K562 (cell line): Measurements from ENCODE around the gene IGSF3. TPM values are rescaled to one million over a fixed set of nuclear protein-coding genes. Genes with fewer than 3 reads are reported as not detected.
A peak's percentile ranks its signal among the peaks of the same experiment; 100 is the strongest.

Experiments
- ATAC-seq: fragments of 200-7000 bp; cut with Tn5 transposase; 3 replicates; pipeline ENCODE4 v1.9.1; 2020; ENCODE audit warnings: moderate library complexity
- BruUV-seq: library from RNA; stranded (reverse); fragments of 400-500 nt; replicated peaks from 2 replicates; lab custom pipeline; 2021; lab: Mats Ljungman, UMichigan
- CTCF ChIA-PET: fragments of 300-600 bp; formaldehyde crosslinking; extraction: SDS; loops from one replicate; lab custom pipeline; 2021; ENCODE audit warnings: low intra/inter-chr PET ratio; lab: Yijun Ruan, JAX
- POLR2A ChIA-PET: fragments of 300-600, 350-650 bp; sonication (Branson Sonifier 250); formaldehyde crosslinking; extraction: SDS; loops from one replicate; lab custom pipeline; 2021; ENCODE audit warnings: antibody characterized with exemption, inconsistent platforms; lab: Yijun Ruan, JAX
- DNase-seq, 4 experiments: peaks; one replicate each; pipeline versions ENCODE4 v3.0.0 to v3.0.0-alpha.2; 2011 to 2018; ENCODE audit warnings: low spot score in 3 of 4, mixed read lengths in 3 of 4; ENCODE audit errors: extremely low read depth in 1 of 4
- FAIRE-seq: peaks from 2 replicates; lab custom pipeline; 2011; peaks lifted over from hg19 to GRCh38; lab: Jason Lieb, UNC
- H2AFZ ChIP-seq: 2 replicates; pipeline ENCODE4 v1.6.0; 2011; ENCODE audit warnings: low read depth, low read length, control low read depth, inconsistent platforms
- H3K27ac ChIP-seq: fragments of 200-600 bp; 3 replicates; pipeline ENCODE4 v1.8.0; 2011; ENCODE audit warnings: low read depth, mild to moderate bottlenecking, control low read depth, inconsistent platforms, low read length, moderate library complexity, mixed read lengths; ENCODE audit errors: extremely low read depth
- H3K27me3 ChIP-seq, 2 experiments: fragments of 300-600 bp in 1 of 2; 2 replicates in 1 of 2; 3 replicates in 1 of 2; pipeline versions ENCODE4 v1.6.0 to v1.8.0; 2011; ENCODE audit warnings: inconsistent platforms in 2 of 2, low read length in 2 of 2, mild to moderate bottlenecking in 1 of 2, mixed read lengths in 1 of 2, moderate library complexity in 1 of 2; ENCODE audit not compliant: control insufficient read depth in 2 of 2, insufficient read depth in 2 of 2
- H3K36me3 ChIP-seq: fragments of 300-600 bp; 3 replicates; pipeline ENCODE4 v1.8.0; 2011; ENCODE audit warnings: mild to moderate bottlenecking, low read length, inconsistent platforms; ENCODE audit not compliant: control insufficient read depth, insufficient read depth
- H3K4me1 ChIP-seq, 2 experiments: fragments of 200-600 bp in 1 of 2; replicated peaks in 1 of 2; 2 replicates in 1 of 2; 3 replicates in 1 of 2; pipeline versions ENCODE4 v1.5.1 to v1.8.0; 2011; ENCODE audit warnings: inconsistent platforms in 2 of 2, low read length in 2 of 2, mild to moderate bottlenecking in 1 of 2, mixed read lengths in 1 of 2, moderate library complexity in 1 of 2; ENCODE audit not compliant: control insufficient read depth in 2 of 2, insufficient read depth in 2 of 2
- H3K4me2 ChIP-seq: 2 replicates; pipeline ENCODE4 v1.6.1; 2011; ENCODE audit warnings: low read length, control low read depth, inconsistent platforms, mixed read lengths; ENCODE audit not compliant: insufficient read depth
- H3K4me3 ChIP-seq: fragments of 200-600 bp; sonication (generic), shearing (Covaris generic); 2 replicates; pipeline ENCODE4 v1.5.1; 2016; ENCODE audit warnings: control low read depth, inconsistent platforms
- H3K79me2 ChIP-seq: fragments of 200-600 bp; 3 replicates; pipeline ENCODE4 v1.8.0; 2011; ENCODE audit warnings: low read length, inconsistent platforms; ENCODE audit not compliant: control insufficient read depth, insufficient read depth
- H3K9ac ChIP-seq, 2 experiments: 2 replicates each; pipeline versions ENCODE4 v1.6.0 to v1.6.1; 2011; ENCODE audit warnings: low read depth in 2 of 2, low read length in 2 of 2, control low read depth in 1 of 2, inconsistent platforms in 1 of 2, mild to moderate bottlenecking in 1 of 2, mixed read lengths in 1 of 2; ENCODE audit not compliant: insufficient read depth in 1 of 2
- H3K9me1 ChIP-seq: one replicate; pipeline ENCODE4 v1.6.0; 2011; ENCODE audit warnings: inconsistent platforms, mild to moderate bottlenecking, low read length, moderate library complexity; ENCODE audit not compliant: control insufficient read depth, insufficient read depth
- H3K9me3 ChIP-seq: replicated peaks from 2 replicates; pipeline ENCODE4 v1.5.1; 2011; ENCODE audit warnings: low read depth, low read length, inconsistent platforms; ENCODE audit not compliant: control insufficient read depth, insufficient read depth
- H4K20me1 ChIP-seq: replicated peaks from 2 replicates; pipeline ENCODE4 v1.6.1; 2011; ENCODE audit warnings: low read length, inconsistent platforms, mixed read lengths; ENCODE audit not compliant: control insufficient read depth, insufficient read depth
- BCOR ChIP-seq: fragments of 450-650 bp; IDR thresholded peaks from 2 replicates; pipeline ENCODE4 v1.6.1; 2016
- DDX20 ChIP-seq: fragments of 450-650 bp; IDR thresholded peaks from 2 replicates; pipeline ENCODE4 v1.6.1; 2016; ENCODE audit warnings: missing genetic modification characterization, low read depth, mild to moderate bottlenecking, missing compliant biosample characterization, moderate library complexity
- EGR1 ChIP-seq: fragments of 450-650 bp; conservative IDR thresholded peaks from 2 replicates; pipeline ENCODE4 v1.6.1; 2017; ENCODE audit warnings: mild to moderate bottlenecking
- NCOA1 ChIP-seq: fragments of 450-650 bp; IDR thresholded peaks from 2 replicates; pipeline ENCODE4 v1.6.1; 2016; ENCODE audit warnings: low read depth
- RBM25 ChIP-seq: fragments of 200-400 bp; formaldehyde crosslinking; IDR thresholded peaks from 2 replicates; pipeline ENCODE4 v1.6.1; 2018; ENCODE audit warnings: low read length, low read depth, moderate library complexity; ENCODE audit not compliant: severe bottlenecking
- SRSF1 ChIP-seq: fragments of 200-400 bp; formaldehyde crosslinking; IDR thresholded peaks from 2 replicates; pipeline ENCODE4 v1.6.1; 2017; ENCODE audit warnings: mild to moderate bottlenecking, low read depth, low read length, moderate library complexity
- ZEB2 ChIP-seq: fragments of 450-650 bp; IDR thresholded peaks from 2 replicates; pipeline ENCODE4 v1.6.1; 2016
- ZFP1 ChIP-seq: fragments of 450-650 bp; formaldehyde crosslinking; IDR thresholded peaks from 2 replicates; pipeline ENCODE4 v1.4.0; 2020; ENCODE audit warnings: mild to moderate bottlenecking, mixed read lengths
- ZNF140 ChIP-seq: fragments of 250-450 bp; sonication (Bioruptor Pico); IDR thresholded peaks from 2 replicates; pipeline ENCODE4 v1.8.0; 2021; ENCODE audit warnings: moderate library complexity, mild to moderate bottlenecking, inconsistent platforms
- WGBS: fragments of 100-300 bp; shearing (Covaris generic); methylation state at CpG from one replicate; pipeline ENCODE4 v1.1.6; 2016; ENCODE audit warnings: low coverage, mixed read lengths; ENCODE audit not compliant: insufficient coverage; ENCODE audit errors: missing lambda C conversion rate; 5-methylcytosine and 5-hydroxymethylcytosine counted together
- in situ Hi-C: fragments of 300-500 bp; cut with MboI; formaldehyde crosslinking; loops from 4 replicates; pipeline ENCODE4 v1.15.0; 2018; ENCODE audit warnings: inconsistent platforms, mixed read lengths
- intact Hi-C: fragments of 100-400 bp; cut with micrococcal nuclease; formaldehyde crosslinking; loops from 2 replicates; pipeline ENCODE4 v1.14.2; 2022
- polyA plus RNA-seq, 8 experiments: library from polyadenylated mRNA; depleted of rRNA in 4 of 8; stranded (reverse) in 5 of 8; unstranded in 3 of 8; fragments of >200 nt; fragmentation: Nextera tagmentation in 2 of 8; fragmentation: Illumina TruSeq in 1 of 8; extraction: Ambion mirVana in 2 of 8; extraction: Trizol in 1 of 8; gene quantifications; 2 replicates each; pipeline versions ENCODE4 v1.2.1 to v1.2.3, GENCODE V29; 2011 to 2014; ENCODE audit warnings: inconsistent platforms in 1 of 8, missing spikeins in 1 of 8
- total RNA-seq, 7 experiments: library from RNA; depleted of rRNA in 6 of 7; stranded (reverse); fragments of >200 nt in 6 of 7; fragmentation: Illumina TruSeq in 2 of 7; extraction: Trizol in 2 of 7; gene quantifications; 2 replicates each; pipeline versions ENCODE4 v1.2.1 to v1.2.3, GENCODE V29; 2011 to 2021; ENCODE audit warnings: low replicate concordance in 1 of 7
- TF ChIP-seq, protein P1 (sequence below): fragments of 250-450 bp; sonication (Bioruptor Pico); IDR thresholded peaks from 2 replicates; pipeline ENCODE4 v1.4.0; 2020; ENCODE audit warnings: mild to moderate bottlenecking, moderate library complexity
- TF ChIP-seq, protein P2 (sequence below): fragments of 450-650 bp; IDR thresholded peaks from 2 replicates; pipeline ENCODE4 v1.6.1; 2016
- TF ChIP-seq, protein P3 (sequence below), 3 experiments: IDR thresholded peaks in 2 of 3; conservative IDR thresholded peaks in 1 of 3; 2 replicates each; pipeline ENCODE4 v1.5.1; 2011 to 2012; ENCODE audit warnings: low read length in 3 of 3, mild to moderate bottlenecking in 3 of 3, control low read depth in 2 of 3, improper control_type of control experiment in 1 of 3, inconsistent platforms in 1 of 3, low read depth in 1 of 3, mixed read lengths in 1 of 3, moderate library complexity in 1 of 3; ENCODE audit not compliant: insufficient read depth in 2 of 3

The IGSF3 gene
- total and polyA plus RNA-seq, 9 of the 15 experiments (the other 6 are each of a cell fraction or from before 2014, with no cell fraction given): 1.1 to 15.0 (median 8.3) TPM

DNA sequence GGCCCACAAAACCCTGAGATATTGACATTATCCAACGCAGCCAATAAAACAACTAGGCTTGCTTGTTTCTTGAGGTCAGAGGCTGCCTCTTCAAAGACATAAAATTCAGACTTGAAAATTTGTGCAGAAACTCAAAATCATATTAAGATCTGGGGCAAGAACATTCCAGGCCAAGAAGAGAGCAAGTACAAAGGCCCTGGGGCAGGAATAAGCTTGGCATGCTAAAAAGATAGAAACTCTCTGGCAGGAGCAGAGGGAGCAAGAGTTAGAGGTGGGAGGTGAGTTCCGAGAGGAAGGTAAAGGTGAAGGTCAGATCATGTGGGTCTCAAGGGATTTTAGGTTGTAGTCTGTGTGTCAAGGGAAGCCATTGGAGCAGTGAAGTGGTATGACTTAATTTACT is 8.8 kb upstream of the IGSF3 start:
- no TSS peak for BruUV-seq
- TF ChIP-seq RBM25: peak; percentile 84
- TF ChIP-seq ZFP1 (CRISPR knock-in tag): no peak
- no peak for TF ChIP-seq DDX20
- TF ChIP-seq NCOA1: no peak
- TF ChIP-seq ZEB2: no peak
- TF ChIP-seq BCOR: peak; percentile 79; the same call in 1 of the 2 replicates
- CTCF ChIA-PET: no interaction called here

GRCh38 chr1:116674751-116675150 is 7.2 kb upstream of the IGSF3 start:
- intact Hi-C loops: no loop called here
- BruUV-seq: no TSS peak
- H3K4me2 ChIP-seq: no peak overlapping the region
- no peaks in the 10 kb centered on the region for H3K36me3 ChIP-seq
- FAIRE-seq (no peak), DNase-seq (no peak), ATAC-seq (no peak)
- no peaks in the 10 kb centered on the region for H4K20me1 ChIP-seq
- H3K9ac ChIP-seq: no peak overlapping the region
- no peaks in the 10 kb centered on the region for H3K79me2 ChIP-seq
- H3K27me3 ChIP-seq: no peaks in the 10 kb centered on the region
- 34% methylated on average over 2 of the region's 2 CpGs for WGBS
- H3K4me1 ChIP-seq: peaks cover 17 to 23% of the 10 kb centered on the region in 2 experiments
- CTCF ChIA-PET: no interaction called here
- 0 out of 2 replicates have a peak overlapping the region, but pooled peaks have one; percentile 16 for H2AFZ ChIP-seq
- H3K27ac ChIP-seq: no peak overlapping the region
- H3K9me1 ChIP-seq: no peaks in the 10 kb centered on the region
- H3K9me3 ChIP-seq: no peaks in the 10 kb centered on the region
- no peak overlapping the region for H3K4me3 ChIP-seq
- POLR2A ChIA-PET: no interaction called here
- in situ Hi-C loops: no loop called here
- TF ChIP-seq, protein P1, sequence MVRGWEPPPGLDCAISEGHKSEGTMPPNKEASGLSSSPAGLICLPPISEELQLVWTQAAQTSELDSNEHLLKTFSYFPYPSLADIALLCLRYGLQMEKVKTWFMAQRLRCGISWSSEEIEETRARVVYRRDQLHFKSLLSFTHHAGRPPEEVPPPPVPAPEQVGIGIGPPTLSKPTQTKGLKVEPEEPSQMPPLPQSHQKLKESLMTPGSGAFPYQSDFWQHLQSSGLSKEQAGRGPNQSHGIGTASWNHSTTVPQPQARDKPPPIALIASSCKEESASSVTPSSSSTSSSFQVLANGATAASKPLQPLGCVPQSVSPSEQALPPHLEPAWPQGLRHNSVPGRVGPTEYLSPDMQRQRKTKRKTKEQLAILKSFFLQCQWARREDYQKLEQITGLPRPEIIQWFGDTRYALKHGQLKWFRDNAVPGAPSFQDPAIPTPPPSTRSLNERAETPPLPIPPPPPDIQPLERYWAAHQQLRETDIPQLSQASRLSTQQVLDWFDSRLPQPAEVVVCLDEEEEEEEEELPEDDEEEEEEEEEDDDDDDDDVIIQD (CRISPR knock-in tag): no peak
- no peak for TF ChIP-seq EGR1
- TF ChIP-seq ZNF140: no peak
- TF ChIP-seq, protein P2, sequence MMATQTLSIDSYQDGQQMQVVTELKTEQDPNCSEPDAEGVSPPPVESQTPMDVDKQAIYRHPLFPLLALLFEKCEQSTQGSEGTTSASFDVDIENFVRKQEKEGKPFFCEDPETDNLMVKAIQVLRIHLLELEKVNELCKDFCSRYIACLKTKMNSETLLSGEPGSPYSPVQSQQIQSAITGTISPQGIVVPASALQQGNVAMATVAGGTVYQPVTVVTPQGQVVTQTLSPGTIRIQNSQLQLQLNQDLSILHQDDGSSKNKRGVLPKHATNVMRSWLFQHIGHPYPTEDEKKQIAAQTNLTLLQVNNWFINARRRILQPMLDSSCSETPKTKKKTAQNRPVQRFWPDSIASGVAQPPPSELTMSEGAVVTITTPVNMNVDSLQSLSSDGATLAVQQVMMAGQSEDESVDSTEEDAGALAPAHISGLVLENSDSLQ: no peak
- no peak for TF ChIP-seq SRSF1
- TF ChIP-seq, protein P3, sequence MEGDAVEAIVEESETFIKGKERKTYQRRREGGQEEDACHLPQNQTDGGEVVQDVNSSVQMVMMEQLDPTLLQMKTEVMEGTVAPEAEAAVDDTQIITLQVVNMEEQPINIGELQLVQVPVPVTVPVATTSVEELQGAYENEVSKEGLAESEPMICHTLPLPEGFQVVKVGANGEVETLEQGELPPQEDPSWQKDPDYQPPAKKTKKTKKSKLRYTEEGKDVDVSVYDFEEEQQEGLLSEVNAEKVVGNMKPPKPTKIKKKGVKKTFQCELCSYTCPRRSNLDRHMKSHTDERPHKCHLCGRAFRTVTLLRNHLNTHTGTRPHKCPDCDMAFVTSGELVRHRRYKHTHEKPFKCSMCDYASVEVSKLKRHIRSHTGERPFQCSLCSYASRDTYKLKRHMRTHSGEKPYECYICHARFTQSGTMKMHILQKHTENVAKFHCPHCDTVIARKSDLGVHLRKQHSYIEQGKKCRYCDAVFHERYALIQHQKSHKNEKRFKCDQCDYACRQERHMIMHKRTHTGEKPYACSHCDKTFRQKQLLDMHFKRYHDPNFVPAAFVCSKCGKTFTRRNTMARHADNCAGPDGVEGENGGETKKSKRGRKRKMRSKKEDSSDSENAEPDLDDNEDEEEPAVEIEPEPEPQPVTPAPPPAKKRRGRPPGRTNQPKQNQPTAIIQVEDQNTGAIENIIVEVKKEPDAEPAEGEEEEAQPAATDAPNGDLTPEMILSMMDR (IDR thresholded peaks at IDR 0.05 in 2 of 3, conservative IDR thresholded peaks at IDR 0.05 in 1 of 3; ENCODE audit: insufficient read depth in 2 of 3, low read depth in 1 of 3, low read length in 3 of 3): no peak

More for the DNA sequence above, 8.8 kb upstream of the IGSF3 start:
- H2AFZ ChIP-seq: no peak overlapping the region
- no peak for DNase-seq
- ATAC-seq: no peak
- no peak for FAIRE-seq
- no peak overlapping the region for H3K4me3 ChIP-seq
- H3K4me2 ChIP-seq: no peak overlapping the region
- POLR2A ChIA-PET: interaction anchor here (0.6 to 1.5 kb wide), 3 partner anchors 9 to 384 kb away, joined by 3 read pairs; partner anchors contain the start of genes IGSF3 and TTF2
- 89% methylated on average over 2 of the region's 2 CpGs for WGBS
- H3K9me3 ChIP-seq: no peaks in the 10 kb centered on the region
- H4K20me1 ChIP-seq: no peaks in the 10 kb centered on the region
- H3K79me2 ChIP-seq: no peaks in the 10 kb centered on the region
- in situ Hi-C loops: no loop called here
- no peak overlapping the region for H3K9ac ChIP-seq
- H3K27ac ChIP-seq: no peak overlapping the region
- intact Hi-C loops: no loop called here
- H3K4me1 ChIP-seq: peaks cover 32 to 38% of the 10 kb centered on the region in 2 experiments
- H3K27me3 ChIP-seq: no peaks in the 10 kb centered on the region
- no peaks in the 10 kb centered on the region for H3K36me3 ChIP-seq
- no peaks in the 10 kb centered on the region for H3K9me1 ChIP-seq
